ENCODE results near the gene FOXP2. TPM values are rescaled to one million over a fixed set of nuclear protein-coding genes. Genes with fewer than 3 reads are reported as not detected.
"Not testable (repeated sequence)": the region's sequence is repeated elsewhere in the genome, so short reads cannot be mapped to it uniquely, and the experiment has no call there.

Gene FOXP2
- total and polyA plus RNA-seq, 2 of the 13 experiments (the other 11 are each of a cell fraction or from before 2014, with no cell fraction given): 0.90 TPM; not detected in 1

- Histone ChIP-seq H3K4me3 (replicated peaks in 1 of 3; ENCODE audit: insufficient read depth in 1 of 3, low read depth in 2 of 3, low read length in 3 of 3) (no peak overlapping the region), H3K4me2 (ENCODE audit: low read depth, low read length) (no peak overlapping the region), H3K9me3 (ENCODE audit: low read length) (no peaks in the 10 kb centered on the region), H3K79me2 (ENCODE audit: insufficient read depth, low read length) (no peaks in the 10 kb centered on the region), H3K4me1 (ENCODE audit: insufficient read depth, low read length) (no peaks in the 10 kb centered on the region), H3K27me3 (ENCODE audit: control insufficient read depth in 1 of 2, insufficient read depth in 2 of 2, low read length in 2 of 2) (no peaks in the 10 kb centered on the region), H3K27ac (ENCODE audit: extremely low read length, insufficient read depth, low read length) (no peak overlapping the region), H3K36me3 (replicated peaks in 1 of 2; ENCODE audit: control insufficient read depth in 1 of 2, insufficient read depth in 2 of 2, low read length in 2 of 2) (no peaks in the 10 kb centered on the region), H4K20me1 (ENCODE audit: insufficient read depth, low read length) (no peaks in the 10 kb centered on the region), H2AFZ (ENCODE audit: low read length) (no peak overlapping the region), H3K9ac (ENCODE audit: insufficient read depth, low read depth, low read length) (no peak overlapping the region)
- intact Hi-C loops (cut with micrococcal nuclease; ENCODE audit: unreplicated experiment) (no loop called here), in situ Hi-C loops (cut with HindIII; ENCODE audit: extremely low pct_ligation_motif_present, low pct_unique_long_range_greater_than_20kb) (no loop called here)
- CTCF ChIA-PET (ENCODE audit: low intra/inter-chr PET ratio, low total read pairs): no interaction called here
- TF ChIP-seq SRSF4 (IDR thresholded peaks at IDR 0.05; ENCODE audit: low read depth, low read length, poor library complexity, severe bottlenecking) (no peak), KDM4B (CRISPR knock-in tag; IDR thresholded peaks at IDR 0.05) (no peak), ZFP41 (CRISPR knock-in tag; IDR thresholded peaks at IDR 0.05; ENCODE audit: borderline replicate concordance) (no peak), GLMP (CRISPR knock-in tag; IDR thresholded peaks at IDR 0.05; ENCODE audit: borderline replicate concordance) (no peak), ZNF530 (CRISPR knock-in tag; IDR thresholded peaks at IDR 0.05; ENCODE audit: low read depth) (no peak), KDM5B (CRISPR knock-in tag; IDR thresholded peaks at IDR 0.05; ENCODE audit: borderline replicate concordance) (no peak), CEBPG (CRISPR knock-in tag; IDR thresholded peaks at IDR 0.05) (no peak), HNF4A (CRISPR knock-in tag; IDR thresholded peaks at IDR 0.05) (no peak), SETDB1 (CRISPR knock-in tag; IDR thresholded peaks at IDR 0.05; ENCODE audit: borderline replicate concordance) (no peak)
- ATAC-seq (no peak), FAIRE-seq (no peak), DNase-seq (ENCODE audit: low spot score) (no peak)
- no TSS peak for BruUV-seq (replicated peaks)
- POLR2A ChIA-PET: no interaction called here
Observed at GRCh38 chr7:114375907-114376306, 38.7 kb upstream of the FOXP2 start.

GRCh38 chr7:114383946-114384345, 30.7 kb upstream of the FOXP2 start:
- H3K9me3 ChIP-seq (ENCODE audit: low read length); FAIRE-seq; H2AFZ ChIP-seq (ENCODE audit: low read length); H3K27ac ChIP-seq (ENCODE audit: extremely low read length, insufficient read depth, low read length); H3K27me3 ChIP-seq (ENCODE audit: control insufficient read depth in 1 of 2, insufficient read depth in 2 of 2, low read length in 2 of 2); POLR2A ChIA-PET; in situ Hi-C loops (cut with HindIII; ENCODE audit: extremely low pct_ligation_motif_present, low pct_unique_long_range_greater_than_20kb); H4K20me1 ChIP-seq (ENCODE audit: insufficient read depth, low read length); CTCF ChIA-PET (ENCODE audit: low intra/inter-chr PET ratio, low total read pairs); ATAC-seq; H3K4me1 ChIP-seq (ENCODE audit: insufficient read depth, low read length); intact Hi-C loops (cut with micrococcal nuclease; ENCODE audit: unreplicated experiment); H3K36me3 ChIP-seq (replicated peaks in 1 of 2; ENCODE audit: control insufficient read depth in 1 of 2, insufficient read depth in 2 of 2, low read length in 2 of 2); H3K4me2 ChIP-seq (ENCODE audit: low read depth, low read length); BruUV-seq (replicated peaks); DNase-seq (ENCODE audit: low spot score); H3K4me3 ChIP-seq (replicated peaks in 1 of 3; ENCODE audit: insufficient read depth in 1 of 3, low read depth in 2 of 3, low read length in 3 of 3); H3K9ac ChIP-seq (ENCODE audit: insufficient read depth, low read depth, low read length); H3K79me2 ChIP-seq (ENCODE audit: insufficient read depth, low read length): not testable (repeated sequence)
- 54% methylated on average over 7 of the region's 7 CpGs for WGBS (ENCODE audit: low lambda C conversion rate)

GRCh38 chr7:114384346-114384745, 30.3 kb upstream of the FOXP2 start:
- H3K4me3 ChIP-seq (replicated peaks in 1 of 3; ENCODE audit: insufficient read depth in 1 of 3, low read depth in 2 of 3, low read length in 3 of 3); CTCF ChIA-PET (ENCODE audit: low intra/inter-chr PET ratio, low total read pairs); H3K4me1 ChIP-seq (ENCODE audit: insufficient read depth, low read length); H3K79me2 ChIP-seq (ENCODE audit: insufficient read depth, low read length); BruUV-seq (replicated peaks); H3K27me3 ChIP-seq (ENCODE audit: control insufficient read depth in 1 of 2, insufficient read depth in 2 of 2, low read length in 2 of 2); H3K27ac ChIP-seq (ENCODE audit: extremely low read length, insufficient read depth, low read length); POLR2A ChIA-PET; ATAC-seq; intact Hi-C loops (cut with micrococcal nuclease; ENCODE audit: unreplicated experiment); H3K36me3 ChIP-seq (replicated peaks in 1 of 2; ENCODE audit: control insufficient read depth in 1 of 2, insufficient read depth in 2 of 2, low read length in 2 of 2); in situ Hi-C loops (cut with HindIII; ENCODE audit: extremely low pct_ligation_motif_present, low pct_unique_long_range_greater_than_20kb); H3K9me3 ChIP-seq (ENCODE audit: low read length); DNase-seq (ENCODE audit: low spot score); FAIRE-seq; H2AFZ ChIP-seq (ENCODE audit: low read length); H3K4me2 ChIP-seq (ENCODE audit: low read depth, low read length); H4K20me1 ChIP-seq (ENCODE audit: insufficient read depth, low read length); H3K9ac ChIP-seq (ENCODE audit: insufficient read depth, low read depth, low read length): not testable (repeated sequence)
- WGBS (ENCODE audit: low lambda C conversion rate): 5% methylated on average over 3 of the region's 3 CpGs
